ENCODE results near the gene POU2AF3. TPM values are rescaled to one million over a fixed set of nuclear protein-coding genes. Genes with fewer than 3 reads are reported as not detected.

POU2AF3 gene
- total RNA-seq, 1 experiment from 2014 or later: 8.6 TPM

GRCh38 chr11:111296196-111296595, 2.1 kb upstream of the POU2AF3 start:
- H3K4me3 Mint-ChIP-seq (ENCODE audit: unreplicated experiment): no peak overlapping the region
- ChIA-PET CTCF (interaction anchor here (0.7 kb wide), 1 partner anchor 8 kb away, joined by 4 read pairs; no protein-coding TSS in a partner anchor), POLR2A (interaction anchor here (0.6 kb wide), 1 partner anchor 64 kb away, joined by 3 read pairs; no protein-coding TSS in a partner anchor)
- Histone ChIP-seq H3K4me3 (ENCODE audit: low read depth, low read length) (no peak overlapping the region), H3K9me3 (peaks cover 4% of the 10 kb centered on the region; the same call in 1 of the 2 replicates), H3K36me3 (ENCODE audit: control insufficient read depth, insufficient read depth, low read length) (no peaks in the 10 kb centered on the region), H3K4me1 (peaks cover 10% of the 10 kb centered on the region), H3K27me3 (replicated peaks; ENCODE audit: control insufficient read depth, insufficient read depth, low read length) (no peaks in the 10 kb centered on the region)
- no TSS peak for BruUV-seq (replicated peaks)
- peaks cover 4% of the 10 kb centered on the region for H3K36me3 Mint-ChIP-seq (ENCODE audit: insufficient read depth, unreplicated experiment)
- no peak for DNase-seq
- intact Hi-C loops (cut with micrococcal nuclease; ENCODE audit: unreplicated experiment): no loop called here
- peak overlapping the region; percentile 14 for H3K27ac Mint-ChIP-seq (ENCODE audit: unreplicated experiment)
- H3K27me3 Mint-ChIP-seq (ENCODE audit: insufficient read depth, unreplicated experiment): no peaks in the 10 kb centered on the region
- no peaks in the 10 kb centered on the region for H3K9me3 Mint-ChIP-seq (ENCODE audit: unreplicated experiment)
- peaks cover 18% of the 10 kb centered on the region for H3K4me1 Mint-ChIP-seq (ENCODE audit: low read depth, unreplicated experiment)
- TF ChIP-seq CTCF (IDR thresholded peaks at IDR 0.05; ENCODE audit: insufficient read depth in 1 of 2, low read depth in 1 of 2, low read length in 1 of 2, severe bottlenecking in 1 of 2, unreplicated experiment in 1 of 2): no peak

GRCh38 chr11:111297696-111298095, 650 bp upstream of the POU2AF3 start:
- peaks cover 22% of the 10 kb centered on the region for H3K4me1 ChIP-seq
- H3K4me3 ChIP-seq (ENCODE audit: low read depth, low read length): no peak overlapping the region
- ChIA-PET POLR2A (no interaction called here), CTCF (interaction anchor here (2.1 kb wide), 1 partner anchor 125 kb away, joined by 12 read pairs; no protein-coding TSS in a partner anchor)
- intact Hi-C loops (cut with micrococcal nuclease; ENCODE audit: unreplicated experiment): no loop called here
- no peak overlapping the region for H3K27ac Mint-ChIP-seq (ENCODE audit: unreplicated experiment)
- DNase-seq: no peak
- peaks cover 4% of the 10 kb centered on the region for H3K36me3 Mint-ChIP-seq (ENCODE audit: insufficient read depth, unreplicated experiment)
- H3K4me1 Mint-ChIP-seq (ENCODE audit: low read depth, unreplicated experiment): peaks cover 24% of the 10 kb centered on the region
- peak overlapping the region; percentile 82 for H3K4me3 Mint-ChIP-seq (ENCODE audit: unreplicated experiment)
- no peaks in the 10 kb centered on the region for H3K27me3 Mint-ChIP-seq (ENCODE audit: insufficient read depth, unreplicated experiment)
- no peaks in the 10 kb centered on the region for H3K36me3 ChIP-seq (ENCODE audit: control insufficient read depth, insufficient read depth, low read length)
- H3K9me3 ChIP-seq: peaks cover 4% of the 10 kb centered on the region; the same call in 1 of the 2 replicates
- H3K27me3 ChIP-seq (replicated peaks; ENCODE audit: control insufficient read depth, insufficient read depth, low read length): no peaks in the 10 kb centered on the region
- no TSS peak for BruUV-seq (replicated peaks)
- TF ChIP-seq CTCF (IDR thresholded peaks at IDR 0.05; ENCODE audit: insufficient read depth in 1 of 2, low read depth in 1 of 2, low read length in 1 of 2, severe bottlenecking in 1 of 2, unreplicated experiment in 1 of 2): no peak
- H3K9me3 Mint-ChIP-seq (ENCODE audit: unreplicated experiment): no peaks in the 10 kb centered on the region

GRCh38 chr11:111299101-111300026, 1.0 kb downstream of the POU2AF3 start:
- H3K9me3 ChIP-seq: no peaks in the 10 kb centered on the region
- peak overlapping the region; percentile 72 for H3K27ac Mint-ChIP-seq (ENCODE audit: unreplicated experiment)
- peaks cover 4% of the 10 kb centered on the region for H3K36me3 Mint-ChIP-seq (ENCODE audit: insufficient read depth, unreplicated experiment)
- peak; percentile 79 to 87 for DNase-seq
- no TSS peak for BruUV-seq (replicated peaks)
- H3K9me3 Mint-ChIP-seq (ENCODE audit: unreplicated experiment): no peaks in the 10 kb centered on the region
- H3K4me3 Mint-ChIP-seq (ENCODE audit: unreplicated experiment): peak overlapping the region; percentile 82
- H3K4me1 ChIP-seq: peaks cover 37% of the 10 kb centered on the region
- CTCF ChIA-PET: interaction anchor here (0.6 to 2.1 kb wide), 13 partner anchors 16 to 716 kb away, joined by 3 to 12 read pairs (median 4); no protein-coding TSS in a partner anchor
- no peaks in the 10 kb centered on the region for H3K36me3 ChIP-seq (ENCODE audit: control insufficient read depth, insufficient read depth, low read length)
- peaks cover 34% of the 10 kb centered on the region for H3K4me1 Mint-ChIP-seq (ENCODE audit: low read depth, unreplicated experiment)
- POLR2A ChIA-PET: interaction anchor here (0.6 kb wide), 1 partner anchor 467 kb away, joined by 3 read pairs; the partner anchor contains the start of gene PPP2R1B
- H3K4me3 ChIP-seq (ENCODE audit: low read depth, low read length): peak overlapping the region; percentile 76
- no peaks in the 10 kb centered on the region for H3K27me3 Mint-ChIP-seq (ENCODE audit: insufficient read depth, unreplicated experiment)
- intact Hi-C loops (cut with micrococcal nuclease; ENCODE audit: unreplicated experiment): loop anchor here (1.0 kb wide), 4 partner anchors 16 to 124 kb away; no protein-coding TSS in a partner anchor
- TF ChIP-seq CTCF (IDR thresholded peaks at IDR 0.05; ENCODE audit: insufficient read depth in 1 of 2, low read depth in 1 of 2, low read length in 1 of 2, severe bottlenecking in 1 of 2, unreplicated experiment in 1 of 2): peak; percentile 65 to 89
- no peaks in the 10 kb centered on the region for H3K27me3 ChIP-seq (replicated peaks; ENCODE audit: control insufficient read depth, insufficient read depth, low read length)

All from Caco-2 (cell line).